Measurements from ENCODE around the gene SLX9.

The SLX9 gene

GRCh38 chr21:44947930-44948331 is 8.1 kb downstream of the SLX9 start:
- no peak for DNase-seq (ENCODE audit: low read depth)

GRCh38 chr21:44948426-44949120 is 8.7 kb downstream of the SLX9 start:
- no peak for DNase-seq (ENCODE audit: low read depth)

- DNase-seq (ENCODE audit: low read depth) = no peak
Measured at GRCh38 chr21:44949161-44949778, 9.4 kb downstream of the SLX9 start.

- DNase-seq (ENCODE audit: low read depth) = no peak
Measured at GRCh38 chr21:44949779-44950198, 10.0 kb downstream of the SLX9 start.

- no peak for DNase-seq (ENCODE audit: low read depth)
Measured at GRCh38 chr21:44950351-44950750, 10.5 kb downstream of the SLX9 start.

GRCh38 chr21:44951186-44951915 is 11.5 kb downstream of the SLX9 start:
- no peak for DNase-seq (ENCODE audit: low read depth)

GRCh38 chr21:44952116-44952928 is 12.5 kb downstream of the SLX9 start:
- no peak for DNase-seq (ENCODE audit: low read depth)

- no peak for DNase-seq (ENCODE audit: low read depth)
Measured at GRCh38 chr21:44952929-44953627, 13.2 kb downstream of the SLX9 start.

GRCh38 chr21:44953628-44954021 is 13.8 kb downstream of the SLX9 start:
- no peak for DNase-seq (ENCODE audit: low read depth)

- DNase-seq (ENCODE audit: low read depth) = no peak
Measured at GRCh38 chr21:44954281-44954771, 14.5 kb downstream of the SLX9 start.

GRCh38 chr21:44955141-44955797 is 15.4 kb downstream of the SLX9 start:
- DNase-seq (ENCODE audit: low read depth) = no peak

GRCh38 chr21:44955798-44956175 is 16.0 kb downstream of the SLX9 start:
- DNase-seq (ENCODE audit: low read depth) = no peak

- no peak for DNase-seq (ENCODE audit: low read depth)
Measured at GRCh38 chr21:44956356-44957046, 16.7 kb downstream of the SLX9 start.

GRCh38 chr21:44957047-44957831 is 17.4 kb downstream of the SLX9 start:
- no peak for DNase-seq (ENCODE audit: low read depth)

- no peak for DNase-seq (ENCODE audit: low read depth)
Measured at GRCh38 chr21:44957901-44958451, 18.1 kb downstream of the SLX9 start.

- DNase-seq (ENCODE audit: low read depth) = peak; percentile 90
Measured at GRCh38 chr21:44958471-44959191, 18.8 kb downstream of the SLX9 start.

GRCh38 chr21:44959376-44960091 is 19.7 kb downstream of the SLX9 start:
- DNase-seq (ENCODE audit: low read depth) = no peak
